Loucy (cell line): ENCODE data around the gene SPATA13.

Source experiments
- H2AFZ ChIP-seq: fragments of 200-600 bp; sonication (generic); 2 replicates; pipeline ENCODE4 v1.6.0; 2016; ENCODE audit warnings: antibody characterized with exemption, mild to moderate bottlenecking, low read length, moderate library complexity
- H3F3A ChIP-seq: fragments of 200-600 bp; 2 replicates; pipeline ENCODE4 v1.6.0; 2016; ENCODE audit warnings: antibody characterized with exemption, low read depth, mild to moderate bottlenecking
- H3K27me3 ChIP-seq: fragments of 200-600 bp; sonication (generic); 2 replicates; pipeline ENCODE4 v1.6.1; 2014; ENCODE audit warnings: low read length, mild to moderate bottlenecking; ENCODE audit not compliant: insufficient read depth, poor library complexity, severe bottlenecking
- H3K36me3 ChIP-seq: fragments of 200-600 bp; sonication (generic); 2 replicates; pipeline ENCODE4 v1.6.1; 2016; ENCODE audit warnings: low read length; ENCODE audit not compliant: insufficient read depth
- H3K4me1 ChIP-seq: fragments of 200-600 bp; sonication (generic); 2 replicates; pipeline ENCODE4 v1.5.1; 2014; ENCODE audit warnings: low read length, mild to moderate bottlenecking; ENCODE audit not compliant: insufficient read depth, poor library complexity, severe bottlenecking
- H3K4me2 ChIP-seq: fragments of 200-600 bp; sonication (generic); 2 replicates; pipeline ENCODE4 v1.6.0; 2014; ENCODE audit warnings: antibody characterized with exemption, low read length, low read depth, mild to moderate bottlenecking; ENCODE audit not compliant: poor library complexity, severe bottlenecking
- H3K4me3 ChIP-seq: fragments of 200-600 bp; sonication (generic); 2 replicates; pipeline ENCODE4 v1.5.1; 2014; ENCODE audit warnings: low read length, mild to moderate bottlenecking, mixed read lengths; ENCODE audit not compliant: poor library complexity, severe bottlenecking
- H3K79me2 ChIP-seq: fragments of 200-600 bp; sonication (generic); 2 replicates; pipeline ENCODE4 v1.6.1; 2014; ENCODE audit warnings: low read length; ENCODE audit not compliant: insufficient read depth
- H3K9ac ChIP-seq: fragments of 200-600 bp; sonication (generic); 2 replicates; pipeline ENCODE4 v1.6.0; 2014; ENCODE audit warnings: mild to moderate bottlenecking, low read depth, low read length, moderate library complexity; ENCODE audit not compliant: poor library complexity, severe bottlenecking
- H3K9me2 ChIP-seq: fragments of 200-600 bp; sonication (generic); replicated peaks from 2 replicates; pipeline ENCODE4 v1.6.1; 2016; ENCODE audit warnings: low read depth, low read length, mixed read lengths
- H3K9me3 ChIP-seq: fragments of 200-600 bp; sonication (generic); 2 replicates; pipeline ENCODE4 v1.6.1; 2014; ENCODE audit warnings: mild to moderate bottlenecking, antibody characterized with exemption, low read length, low read depth; ENCODE audit not compliant: insufficient read depth
- H4K20me1 ChIP-seq: fragments of 200-600 bp; sonication (generic); 2 replicates; pipeline ENCODE4 v1.6.0; 2014; ENCODE audit warnings: antibody characterized with exemption, low read length, mild to moderate bottlenecking; ENCODE audit not compliant: insufficient read depth, poor library complexity, severe bottlenecking
- CTCF ChIP-seq: fragments of 200-600 bp; sonication (generic); conservative IDR thresholded peaks from 2 replicates; pipeline ENCODE4 v1.5.1; 2014; ENCODE audit warnings: mild to moderate bottlenecking, antibody characterized with exemption, low read length
- EZH2phosphoT487 ChIP-seq: fragments of 200-600 bp; IDR thresholded peaks from 2 replicates; pipeline ENCODE4 v1.6.1; 2018; ENCODE audit warnings: antibody characterized with exemption, mild to moderate bottlenecking, moderate library complexity, borderline replicate concordance

Gene SPATA13

GRCh38 chr13:24270639-24271141 is 110.2 kb downstream of the SPATA13 start:
- Histone ChIP-seq H3F3A (peaks cover 9% of the 10 kb centered on the region; the same call in 1 of the 2 replicates), H4K20me1 (no peaks in the 10 kb centered on the region), H3K9ac (peak overlapping the region; percentile 80), H3K4me1 (peaks cover 49% of the 10 kb centered on the region), H3K36me3 (no peaks in the 10 kb centered on the region), H3K9me2 (no peaks in the 10 kb centered on the region), H2AFZ (peak overlapping the region; percentile 44), H3K9me3 (no peaks in the 10 kb centered on the region), H3K79me2 (peaks cover 33% of the 10 kb centered on the region; the same call in 1 of the 2 replicates), H3K4me3 (peak overlapping the region; percentile 74), H3K27me3 (no peaks in the 10 kb centered on the region), H3K4me2 (peak overlapping the region; percentile 90)
- no peak; the same call in 1 of the 2 replicates for TF ChIP-seq CTCF
- no peak for TF ChIP-seq EZH2phosphoT487

- H3K79me2 ChIP-seq = peaks cover 33% of the 10 kb centered on the region; the same call in 1 of the 2 replicates
- TF ChIP-seq CTCF (no peak), EZH2phosphoT487 (no peak)
- peak overlapping the region; percentile 74 for H3K4me3 ChIP-seq
- H3K4me2 ChIP-seq = peak overlapping the region; percentile 90
- no peaks in the 10 kb centered on the region for H3K27me3 ChIP-seq
- no peaks in the 10 kb centered on the region for H3K36me3 ChIP-seq
- H3K4me1 ChIP-seq = peaks cover 49% of the 10 kb centered on the region
- peaks cover 9% of the 10 kb centered on the region; the same call in 1 of the 2 replicates for H3F3A ChIP-seq
- H2AFZ ChIP-seq = peak overlapping the region; percentile 30; the same call in 1 of the 2 replicates
- H3K9me2 ChIP-seq = no peaks in the 10 kb centered on the region
- H4K20me1 ChIP-seq = no peaks in the 10 kb centered on the region
- H3K9ac ChIP-seq = peak overlapping the region; percentile 80
- no peaks in the 10 kb centered on the region for H3K9me3 ChIP-seq
Observed at GRCh38 chr13:24271231-24271600, 110.7 kb downstream of the SPATA13 start.

GRCh38 chr13:24271601-24272451 is 111.3 kb downstream of the SPATA13 start:
- Histone ChIP-seq H3K36me3 (no peaks in the 10 kb centered on the region), H3K9ac (peak overlapping the region; percentile 80), H3K79me2 (peaks cover 33% of the 10 kb centered on the region; the same call in 1 of the 2 replicates), H3K4me3 (peak overlapping the region; percentile 74), H4K20me1 (no peaks in the 10 kb centered on the region), H3F3A (peaks cover 9% of the 10 kb centered on the region; the same call in 1 of the 2 replicates), H2AFZ (peak overlapping the region; percentile 74), H3K9me3 (no peaks in the 10 kb centered on the region), H3K4me2 (peak overlapping the region; percentile 90), H3K27me3 (no peaks in the 10 kb centered on the region), H3K4me1 (peaks cover 49% of the 10 kb centered on the region), H3K9me2 (no peaks in the 10 kb centered on the region)
- no peak for TF ChIP-seq EZH2phosphoT487
- TF ChIP-seq CTCF = no peak
